Measurements from ENCODE around the gene ITGA11. TPM values are rescaled to one million over a fixed set of nuclear protein-coding genes. Genes with fewer than 3 reads are reported as not detected.
A peak's percentile ranks its signal among the peaks of the same experiment; 100 is the strongest.

Gene ITGA11
- total and polyA plus RNA-seq, 2 of the 4 experiments (the other 2 are of a cell fraction) = 4.1 to 6.6 TPM

- TF ChIP-seq RCOR1 (IDR thresholded peaks at IDR 0.05; ENCODE audit: insufficient replicate concordance, low read length) (no peak), MXI1 (IDR thresholded peaks at IDR 0.05; ENCODE audit: borderline replicate concordance, low read depth, low read length) (peak; percentile 37; the same call in 1 of the 2 replicates), RAD21 (IDR thresholded peaks at IDR 0.05; ENCODE audit: low read length) (no peak; the same call in 1 of the 2 replicates)
These were observed at the start of gene ITGA11 (continued) for GRCh38 chr15:68431792-68432401.

DNA sequence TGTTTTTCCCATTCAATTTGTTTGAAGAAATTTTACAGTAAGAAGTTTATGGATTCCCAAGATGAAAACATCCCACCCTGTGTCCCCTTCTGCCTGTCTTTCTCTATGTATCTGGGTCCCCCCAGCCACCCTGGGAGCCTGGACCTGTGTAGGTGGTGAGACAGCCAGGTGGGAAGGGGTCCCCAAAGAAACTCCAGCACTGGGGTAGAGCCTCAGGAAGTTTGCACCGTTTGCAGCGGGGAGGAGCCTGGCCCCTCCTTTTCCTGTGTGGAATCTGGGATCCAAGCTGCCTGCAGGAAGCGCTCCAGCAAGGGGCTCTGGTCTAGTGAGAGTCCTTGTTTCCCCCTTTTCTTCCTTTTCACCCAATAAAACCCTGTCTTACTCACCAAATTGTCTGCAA, 49.4 kb upstream of the ITGA11 start:
- H3K9ac ChIP-seq (ENCODE audit: low read depth, low read length) = no peak overlapping the region
- H3K14ac ChIP-seq (replicated peaks; ENCODE audit: low read depth, low read length) = no peak overlapping the region
- no peak overlapping the region for H4K8ac ChIP-seq (ENCODE audit: low read depth in 2 of 2, low read length in 2 of 2)
- H3K9me3 ChIP-seq (ENCODE audit: control insufficient read depth, insufficient read depth, low read length) = no peaks in the 10 kb centered on the region
- H2AK5ac ChIP-seq (ENCODE audit: low read depth, low read length) = no peak overlapping the region
- in situ Hi-C loops (cut with MboI; ENCODE audit: low sequenced_read_pairs) = no loop called here
- POLR2A ChIA-PET (ENCODE audit: unreplicated experiment) = no interaction called here
- H2AK9ac ChIP-seq (replicated peaks; ENCODE audit: low read depth, low read length, poor library complexity) = no peak overlapping the region
- H3K9me1 ChIP-seq (ENCODE audit: insufficient read depth, low read length) = peaks cover 10% of the 10 kb centered on the region
- TF ChIP-seq RAD21 (IDR thresholded peaks at IDR 0.05; ENCODE audit: low read length) = no peak
- no peak overlapping the region for H4K91ac ChIP-seq (ENCODE audit: insufficient read depth, low read depth, low read length)
- H3K27ac ChIP-seq (ENCODE audit: insufficient read depth, low read length) = no peak overlapping the region
- BruUV-seq (replicated peaks) = no TSS peak
- no CpG with 5 or more reads among the region's 3 CpGs for WGBS, 2 experiments (ENCODE audit: extremely low coverage in 2 of 2, insufficient read length in 1 of 2)
- no peak overlapping the region for H4K5ac ChIP-seq (ENCODE audit: low read depth, low read length)
- no peaks in the 10 kb centered on the region for H4K20me1 ChIP-seq (ENCODE audit: insufficient read depth, low read length)
- ATAC-seq (ENCODE audit: low read depth) = no peak
- no peak overlapping the region for H3K4ac ChIP-seq (ENCODE audit: low read depth, low read length)
- no peaks in the 10 kb centered on the region for H3K79me1 ChIP-seq (ENCODE audit: low read depth in 1 of 2, low read length in 2 of 2)
- H2BK20ac ChIP-seq (ENCODE audit: low read depth, low read length) = no peak overlapping the region
- H2BK5ac ChIP-seq (ENCODE audit: low read depth, low read length, poor library complexity, severe bottlenecking) = no peak overlapping the region
- DNase-seq = no peak
- H3K4me3 ChIP-seq (ENCODE audit: insufficient read depth, low read depth, low read length) = no peak overlapping the region
- CTCF ChIA-PET = no interaction called here
- dilution Hi-C loops (cut with HindIII; ENCODE audit: low sequenced_read_pairs, unreplicated experiment) = no loop called here
- intact Hi-C loops (cut with micrococcal nuclease) = no loop called here
- no peak overlapping the region for H3K23ac ChIP-seq (ENCODE audit: low read depth, low read length)
- H3K18ac ChIP-seq (ENCODE audit: low read depth, low read length) = no peak overlapping the region
- H2BK15ac ChIP-seq (ENCODE audit: low read depth, low read length) = no peak overlapping the region
- H3K4me2 ChIP-seq (ENCODE audit: low read depth, low read length) = no peak overlapping the region
- no peak overlapping the region for H2BK120ac ChIP-seq (ENCODE audit: low read depth, low read length)
- no peaks in the 10 kb centered on the region for H3K36me3 ChIP-seq (ENCODE audit: control insufficient read depth, insufficient read depth, low read length)
- peaks cover 24% of the 10 kb centered on the region for H3K4me1 ChIP-seq (ENCODE audit: control insufficient read depth, insufficient read depth, low read length)
- H2AFZ ChIP-seq (replicated peaks; ENCODE audit: low read length, poor library complexity) = no peak overlapping the region
- no peak overlapping the region for H3K56ac ChIP-seq (ENCODE audit: extremely low read depth, insufficient read depth, low read length)
- peaks cover 6% of the 10 kb centered on the region for H3K27me3 ChIP-seq (ENCODE audit: control insufficient read depth, insufficient read depth, low read length)

All from IMR-90 (cell line).